PC-3 (cell line): Measurements from ENCODE around the gene ARHGEF37. TPM values are rescaled to one million over a fixed set of nuclear protein-coding genes. Genes with fewer than 3 reads are reported as not detected.

Source experiments
- ATAC-seq: fragments of 200-7000 bp; cut with Tn5 transposase; 2 replicates; pipeline ENCODE4 v1.9.1; 2020; ENCODE audit warnings: mild to moderate bottlenecking, moderate library complexity
- BruUV-seq: library from RNA; stranded (reverse); fragments of 400-500 nt; replicated peaks from 2 replicates; lab custom pipeline; 2021; lab: Mats Ljungman, UMichigan
- CTCF ChIA-PET: fragments of 300-600 bp; sonication (Branson Sonifier 250); formaldehyde crosslinking; loops from one replicate; lab custom pipeline; 2022; ENCODE audit warnings: antibody characterized with exemption; lab: Charles Lee
- POLR2A ChIA-PET: fragments of 300-600 bp; sonication (Branson Sonifier 250); formaldehyde crosslinking; loops from one replicate; lab custom pipeline; 2022; ENCODE audit warnings: antibody characterized with exemption; ENCODE audit not compliant: unreplicated experiment; lab: Charles Lee
- DNase-seq: peaks from one replicate; pipeline ENCODE4 v3.0.0-alpha.2; 2015
- H2AFZ ChIP-seq: fragments of 300-600 bp; sonication (generic); 2 replicates; pipeline ENCODE4 v1.6.0; 2016; ENCODE audit warnings: antibody characterized with exemption, low read length
- H3F3A ChIP-seq: fragments of 300-600 bp; sonication (generic); one replicate; pipeline ENCODE4 v1.6.0; 2017; ENCODE audit warnings: antibody characterized with exemption, low read length, control low read depth, mild to moderate bottlenecking; ENCODE audit not compliant: unreplicated experiment
- H3K27ac ChIP-seq: fragments of 300-600 bp; sonication (generic); 2 replicates; pipeline ENCODE4 v1.5.1; 2016; ENCODE audit warnings: mild to moderate bottlenecking, low read length
- H3K27me3 ChIP-seq: fragments of 300-600 bp; sonication (generic); 2 replicates; pipeline ENCODE4 v1.6.1; 2016; ENCODE audit warnings: low read length, mixed read lengths
- H3K36me3 ChIP-seq: fragments of 300-600 bp; sonication (generic); 2 replicates; pipeline ENCODE4 v1.6.1; 2016; ENCODE audit warnings: low read depth, mixed run types, low read length, mixed read lengths
- H3K4me1 ChIP-seq: fragments of 300-600 bp; sonication (generic); 2 replicates; pipeline ENCODE4 v1.5.1; 2016; ENCODE audit warnings: low read length; ENCODE audit not compliant: insufficient read depth
- H3K4me2 ChIP-seq: fragments of 300-600 bp; sonication (generic); 2 replicates; pipeline ENCODE4 v1.6.0; 2016; ENCODE audit warnings: low read length
- H3K4me3 ChIP-seq: fragments of 300-600 bp; sonication (generic); 2 replicates; pipeline ENCODE4 v1.5.1; 2016; ENCODE audit warnings: mild to moderate bottlenecking, low read length, mixed read lengths
- H3K79me2 ChIP-seq: fragments of 300-600 bp; sonication (generic); 2 replicates; pipeline ENCODE4 v1.6.1; 2017; ENCODE audit warnings: low read length, mixed read lengths
- H3K9ac ChIP-seq: fragments of 300-600 bp; sonication (generic); 2 replicates; pipeline ENCODE4 v1.6.0; 2016; ENCODE audit warnings: mild to moderate bottlenecking, low read length
- H3K9me2 ChIP-seq: fragments of 300-600 bp; sonication (generic); replicated peaks from 2 replicates; pipeline ENCODE4 v1.6.1; 2016; ENCODE audit warnings: mixed run types, low read length, mixed read lengths
- H3K9me3 ChIP-seq: fragments of 300-600 bp; sonication (generic); 2 replicates; pipeline ENCODE4 v1.6.1; 2016; ENCODE audit warnings: low read length, mixed read lengths
- H4K20me1 ChIP-seq: fragments of 300-600 bp; sonication (generic); 2 replicates; pipeline ENCODE4 v1.6.1; 2016; ENCODE audit warnings: low read length, mixed read lengths
- EZH2 ChIP-seq: fragments of 300-600 bp; sonication (generic); IDR thresholded peaks from one replicate; pipeline ENCODE4 v1.6.1; 2017; ENCODE audit warnings: antibody characterized with exemption, mild to moderate bottlenecking, low read length; ENCODE audit not compliant: unreplicated experiment
- EZH2phosphoT487 ChIP-seq: fragments of 300-600 bp; sonication (generic); IDR thresholded peaks from 2 replicates; pipeline ENCODE4 v1.6.1; 2018; ENCODE audit warnings: mild to moderate bottlenecking, antibody characterized with exemption, low read length, borderline replicate concordance
- intact Hi-C: fragments of 100-400 bp; cut with micrococcal nuclease; formaldehyde crosslinking; loops from 2 replicates; pipeline ENCODE4 v1.9.0; 2023
- total RNA-seq: library from RNA; depleted of rRNA; stranded (reverse); fragments of >200 nt; gene quantifications from 2 replicates; pipeline ENCODE4 v1.2.3, GENCODE V29; 2014
- TF ChIP-seq, protein P1 (sequence below): fragments of 300-600 bp; sonication (generic); conservative IDR thresholded peaks from 2 replicates; pipeline ENCODE4 v1.5.1; 2017; ENCODE audit warnings: antibody characterized with exemption, low read depth, mild to moderate bottlenecking, low read length

The ARHGEF37 gene
- total RNA-seq, 1 experiment from 2014 or later, result 6.5 TPM

- Histone ChIP-seq H4K20me1 (no peaks in the 10 kb centered on the region), H3K79me2 (no peaks in the 10 kb centered on the region), H3K27me3 (no peaks in the 10 kb centered on the region), H3K4me2 (no peak overlapping the region), H3K36me3 (no peaks in the 10 kb centered on the region), H3K4me1 (0 out of 2 replicates have a peak, but pooled peaks cover 3% of the 10 kb centered on the region), H3K4me3 (no peak overlapping the region), H3K9me3 (no peaks in the 10 kb centered on the region), H3K27ac (no peak overlapping the region), H3K9ac (no peak overlapping the region), H2AFZ (no peak overlapping the region), H3F3A (no peaks in the 10 kb centered on the region), H3K9me2 (no peaks in the 10 kb centered on the region)
- POLR2A ChIA-PET, result no interaction called here
- CTCF ChIA-PET, result no interaction called here
- no peak for TF ChIP-seq EZH2phosphoT487
- TF ChIP-seq, protein P1, sequence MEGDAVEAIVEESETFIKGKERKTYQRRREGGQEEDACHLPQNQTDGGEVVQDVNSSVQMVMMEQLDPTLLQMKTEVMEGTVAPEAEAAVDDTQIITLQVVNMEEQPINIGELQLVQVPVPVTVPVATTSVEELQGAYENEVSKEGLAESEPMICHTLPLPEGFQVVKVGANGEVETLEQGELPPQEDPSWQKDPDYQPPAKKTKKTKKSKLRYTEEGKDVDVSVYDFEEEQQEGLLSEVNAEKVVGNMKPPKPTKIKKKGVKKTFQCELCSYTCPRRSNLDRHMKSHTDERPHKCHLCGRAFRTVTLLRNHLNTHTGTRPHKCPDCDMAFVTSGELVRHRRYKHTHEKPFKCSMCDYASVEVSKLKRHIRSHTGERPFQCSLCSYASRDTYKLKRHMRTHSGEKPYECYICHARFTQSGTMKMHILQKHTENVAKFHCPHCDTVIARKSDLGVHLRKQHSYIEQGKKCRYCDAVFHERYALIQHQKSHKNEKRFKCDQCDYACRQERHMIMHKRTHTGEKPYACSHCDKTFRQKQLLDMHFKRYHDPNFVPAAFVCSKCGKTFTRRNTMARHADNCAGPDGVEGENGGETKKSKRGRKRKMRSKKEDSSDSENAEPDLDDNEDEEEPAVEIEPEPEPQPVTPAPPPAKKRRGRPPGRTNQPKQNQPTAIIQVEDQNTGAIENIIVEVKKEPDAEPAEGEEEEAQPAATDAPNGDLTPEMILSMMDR, result no peak
- intact Hi-C loops, result no loop called here
- ATAC-seq, result no peak
- DNase-seq, result no peak
- BruUV-seq, result no TSS peak
These were observed 59.2 kb downstream of the ARHGEF37 start for GRCh38 chr5:149640350-149640999.

DNA sequence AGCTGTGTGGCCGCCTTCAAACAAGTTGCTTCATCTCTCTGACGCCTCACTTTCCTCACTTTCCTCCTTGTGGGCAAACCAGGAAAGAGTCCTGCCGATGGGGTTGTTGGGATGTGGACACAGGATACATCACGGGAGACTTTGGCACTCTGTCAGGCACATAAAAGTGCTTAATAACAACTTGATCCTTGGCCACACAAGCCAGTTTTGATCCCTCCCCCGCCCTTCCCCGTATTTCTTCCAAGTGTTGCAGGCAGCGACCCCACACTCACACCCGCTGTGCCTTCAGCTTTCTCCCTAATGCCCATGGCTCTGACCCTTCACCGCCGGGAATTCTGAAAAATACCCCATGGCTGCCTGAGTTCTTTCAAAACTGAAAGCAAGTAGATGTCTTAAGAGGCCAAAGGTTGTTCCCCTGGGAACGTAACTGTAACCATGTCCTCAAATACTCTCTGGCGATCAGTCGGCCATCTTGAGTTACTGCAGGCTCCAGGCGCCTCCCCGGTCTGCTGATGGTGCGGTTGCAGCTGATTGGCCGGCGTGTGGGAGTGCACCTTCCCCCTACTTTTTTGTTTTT, 59.8 kb downstream of the ARHGEF37 start:
- DNase-seq (no peak), ATAC-seq (no peak)
- no peaks in the 10 kb centered on the region for H3K9me3 ChIP-seq
- no peaks in the 10 kb centered on the region for H3K9me2 ChIP-seq
- no peak overlapping the region for H3K27ac ChIP-seq
- ChIA-PET POLR2A (no interaction called here), CTCF (no interaction called here)
- H4K20me1 ChIP-seq, result no peaks in the 10 kb centered on the region
- TF ChIP-seq, protein P1, result no peak
- TF ChIP-seq EZH2, result no peak
- TF ChIP-seq EZH2phosphoT487, result no peak
- H3K4me1 ChIP-seq, result 0 out of 2 replicates have a peak, but pooled peaks cover 3% of the 10 kb centered on the region
- no peaks in the 10 kb centered on the region for H3F3A ChIP-seq
- peak overlapping the region; percentile 51 for H2AFZ ChIP-seq
- intact Hi-C loops, result no loop called here
- no peak overlapping the region for H3K4me3 ChIP-seq
- H3K9ac ChIP-seq, result no peak overlapping the region
- H3K36me3 ChIP-seq, result no peaks in the 10 kb centered on the region
- no peak overlapping the region for H3K4me2 ChIP-seq
- BruUV-seq, result no TSS peak
- no peaks in the 10 kb centered on the region for H3K27me3 ChIP-seq
- no peaks in the 10 kb centered on the region for H3K79me2 ChIP-seq

DNA sequence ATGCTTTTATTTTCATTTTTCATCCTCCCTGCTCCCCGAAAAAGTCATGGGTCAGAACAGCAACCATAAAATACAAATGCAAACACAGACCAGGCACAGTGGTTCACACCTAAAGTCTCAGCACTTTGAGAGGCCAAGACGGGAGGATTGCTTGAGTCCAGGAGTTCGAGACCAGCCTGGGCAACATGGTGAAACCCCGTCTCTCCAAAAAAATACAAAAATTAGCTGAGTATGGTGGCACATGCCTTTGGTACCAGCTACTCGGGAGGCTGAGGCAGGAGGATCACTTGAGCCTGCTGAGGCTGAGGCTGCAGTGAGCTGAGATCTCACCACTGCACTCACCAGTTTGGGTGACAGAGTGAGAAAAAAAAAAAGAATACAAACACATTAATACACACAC, 60.3 kb downstream of the ARHGEF37 start:
- no TSS peak for BruUV-seq
- ATAC-seq, result no peak
- no peaks in the 10 kb centered on the region for H3K79me2 ChIP-seq
- H3K4me3 ChIP-seq, result no peak overlapping the region
- no peaks in the 10 kb centered on the region for H3K27me3 ChIP-seq
- H3K27ac ChIP-seq, result no peak overlapping the region
- H4K20me1 ChIP-seq, result no peaks in the 10 kb centered on the region
- no peaks in the 10 kb centered on the region for H3K9me3 ChIP-seq
- H3K4me1 ChIP-seq, result 0 out of 2 replicates have a peak, but pooled peaks cover 3% of the 10 kb centered on the region
- CTCF ChIA-PET, result no interaction called here
- POLR2A ChIA-PET, result no interaction called here
- TF ChIP-seq EZH2, result no peak
- TF ChIP-seq EZH2phosphoT487, result no peak
- TF ChIP-seq, protein P1, result no peak
- H3K36me3 ChIP-seq, result no peaks in the 10 kb centered on the region
- intact Hi-C loops, result no loop called here
- DNase-seq, result no peak
- H3K4me2 ChIP-seq, result no peak overlapping the region
- H3K9ac ChIP-seq, result no peak overlapping the region
- no peak overlapping the region for H2AFZ ChIP-seq
- H3F3A ChIP-seq, result no peaks in the 10 kb centered on the region
- H3K9me2 ChIP-seq, result no peaks in the 10 kb centered on the region
